ENCODE data around the gene AHNAK2.

DNA sequence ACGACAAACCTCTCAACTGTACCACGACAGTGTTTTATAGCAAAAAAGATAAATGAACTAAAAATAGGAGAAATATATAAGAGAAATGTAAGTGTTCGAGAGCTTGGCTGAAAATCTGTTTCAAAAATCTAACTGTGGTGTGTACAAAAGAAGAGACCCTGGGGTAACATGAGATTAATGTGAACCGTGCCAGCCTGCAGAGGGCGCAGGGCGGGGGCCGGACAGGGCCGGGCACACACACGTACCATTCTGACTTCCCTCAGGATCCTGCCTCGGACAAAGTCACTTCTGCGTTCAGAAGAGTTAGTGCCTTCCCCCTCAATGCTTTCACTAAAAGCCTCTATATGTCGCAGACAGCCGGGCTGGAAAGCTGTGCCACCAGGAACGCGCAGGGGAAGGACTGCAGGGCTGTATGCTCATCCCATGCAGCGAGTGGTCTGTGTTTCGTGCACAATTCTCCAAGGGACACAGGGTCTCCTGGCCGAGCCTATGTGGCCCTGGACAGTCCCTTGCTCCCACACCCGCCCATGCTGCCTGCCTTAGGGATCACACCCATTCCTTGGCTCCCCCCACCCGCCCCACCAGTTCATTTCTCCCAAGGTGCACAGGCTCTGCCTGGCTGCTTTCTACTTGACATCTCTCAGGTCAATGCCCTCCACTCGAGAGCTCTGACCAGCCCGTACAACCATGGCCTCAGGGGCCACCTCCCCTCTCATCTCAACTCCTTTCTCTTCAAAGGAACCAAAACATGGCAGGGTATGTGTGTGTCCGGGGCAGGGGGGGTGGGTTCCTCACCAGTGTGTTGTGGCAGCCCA is 34.2 kb upstream of the AHNAK2 start:
- TF ChIP-seq, protein P1, sequence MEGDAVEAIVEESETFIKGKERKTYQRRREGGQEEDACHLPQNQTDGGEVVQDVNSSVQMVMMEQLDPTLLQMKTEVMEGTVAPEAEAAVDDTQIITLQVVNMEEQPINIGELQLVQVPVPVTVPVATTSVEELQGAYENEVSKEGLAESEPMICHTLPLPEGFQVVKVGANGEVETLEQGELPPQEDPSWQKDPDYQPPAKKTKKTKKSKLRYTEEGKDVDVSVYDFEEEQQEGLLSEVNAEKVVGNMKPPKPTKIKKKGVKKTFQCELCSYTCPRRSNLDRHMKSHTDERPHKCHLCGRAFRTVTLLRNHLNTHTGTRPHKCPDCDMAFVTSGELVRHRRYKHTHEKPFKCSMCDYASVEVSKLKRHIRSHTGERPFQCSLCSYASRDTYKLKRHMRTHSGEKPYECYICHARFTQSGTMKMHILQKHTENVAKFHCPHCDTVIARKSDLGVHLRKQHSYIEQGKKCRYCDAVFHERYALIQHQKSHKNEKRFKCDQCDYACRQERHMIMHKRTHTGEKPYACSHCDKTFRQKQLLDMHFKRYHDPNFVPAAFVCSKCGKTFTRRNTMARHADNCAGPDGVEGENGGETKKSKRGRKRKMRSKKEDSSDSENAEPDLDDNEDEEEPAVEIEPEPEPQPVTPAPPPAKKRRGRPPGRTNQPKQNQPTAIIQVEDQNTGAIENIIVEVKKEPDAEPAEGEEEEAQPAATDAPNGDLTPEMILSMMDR (conservative IDR thresholded peaks at IDR 0.05): no peak
- no peak for TF ChIP-seq EZH2 (IDR thresholded peaks at IDR 0.05; ENCODE audit: low read depth)
